Upper lobe of right lung (tissue), 1 donor: ENCODE results near the gene CD300LD. TPM values are rescaled to one million over a fixed set of nuclear protein-coding genes. Genes with fewer than 3 reads are reported as not detected.

Experiments
- ATAC-seq: fragments of 200-7000 bp; cut with Tn5 transposase; one replicate; pipeline ENCODE4 v1.9.1; 2020; ENCODE audit warnings: mild to moderate bottlenecking, moderate library complexity
- DNase-seq: peaks from one replicate; pipeline ENCODE4 v3.0.0-alpha.2; 2020
- H3K27ac ChIP-seq: fragments of 200-600 bp; one replicate; pipeline ENCODE4 v1.8.0; 2022
- H3K27me3 ChIP-seq: fragments of 200-600 bp; one replicate; pipeline ENCODE4 v1.8.0; 2022; ENCODE audit warnings: mild to moderate bottlenecking
- H3K36me3 ChIP-seq: fragments of 200-600 bp; one replicate; pipeline ENCODE4 v1.8.0; 2022
- H3K4me1 ChIP-seq: fragments of 200-600 bp; one replicate; pipeline ENCODE4 v1.8.0; 2022
- H3K4me3 ChIP-seq: fragments of 200-600 bp; one replicate; pipeline ENCODE4 v1.8.0; 2022; ENCODE audit warnings: mild to moderate bottlenecking
- H3K9me3 ChIP-seq: fragments of 200-600 bp; one replicate; pipeline ENCODE4 v1.8.0; 2022
- CTCF ChIP-seq: fragments of 200-600 bp; IDR thresholded peaks from one replicate; pipeline ENCODE4 v1.8.0; 2022; ENCODE audit warnings: antibody characterized with exemption
- intact Hi-C: fragments of 100-400 bp; cut with DNase I; formaldehyde crosslinking; loops from one replicate; pipeline ENCODE4 v1.11.0; 2022
- total RNA-seq: library from RNA; stranded (reverse); fragmentation: NEBNext Ultra II Directional; extraction: Animal tissue kit (Norgen Biotek cat#: 25700); gene quantifications from one replicate; pipeline ENCODE4 v1.2.1, GENCODE V29; 2021
- donor health status: DM: no; HTN: yes; CAD: no; lungs with severe emphysema.

CD300LD gene
- total RNA-seq, 1 donor from 2014 or later, result not detected

- H3K4me3 ChIP-seq, result peak within 1 kb of the TSS; percentile 33
Measured at GRCh38 chr17:74545843-74546230, 46.2 kb downstream of the CD300LD start, which contains the start of gene CD300C. TSS of gene CD300C (minus strand) at chr17:74546115. CDS start at chr17:74545782, 333 bp downstream.

GRCh38 chr17:74544991-74545842, 46.9 kb downstream of the CD300LD start:
- peak overlapping the region; percentile 33 for H3K4me3 ChIP-seq
- H3K36me3 ChIP-seq, result no peaks in the 10 kb centered on the region
- no peak for TF ChIP-seq CTCF
- peak overlapping the region; percentile 71 for H3K27ac ChIP-seq
- no peaks in the 10 kb centered on the region for H3K27me3 ChIP-seq
- ATAC-seq, result peak; percentile 46
- DNase-seq, result peak; percentile 66
- H3K4me1 ChIP-seq, result no peaks in the 10 kb centered on the region
- H3K9me3 ChIP-seq, result no peaks in the 10 kb centered on the region
- intact Hi-C loops, result no loop called here

More at GRCh38 chr17:74545843-74546230, 46.2 kb downstream of the CD300LD start, which contains the start of gene CD300C:
- peak; percentile 71 for DNase-seq
- H3K27me3 ChIP-seq, result no peaks in the 10 kb centered on the region
- peak; percentile 83 for ATAC-seq
- intact Hi-C loops, result no loop called here
- H3K36me3 ChIP-seq, result no peaks in the 10 kb centered on the region
- H3K27ac ChIP-seq, result peak within 1 kb of the TSS; percentile 71
- H3K9me3 ChIP-seq, result no peaks in the 10 kb centered on the region
- TF ChIP-seq CTCF, result no peak
- H3K4me1 ChIP-seq, result no peaks in the 10 kb centered on the region

- H3K4me3 ChIP-seq, result no peak overlapping the region
- ATAC-seq (no peak), DNase-seq (peak; percentile 51)
Measured at GRCh38 chr17:74543891-74544760, 48.0 kb downstream of the CD300LD start.

GRCh38 chr17:74543406-74543805, 48.7 kb downstream of the CD300LD start:
- intact Hi-C loops, result no loop called here

More at GRCh38 chr17:74543891-74544760, 48.0 kb downstream of the CD300LD start:
- Histone ChIP-seq H3K9me3 (no peaks in the 10 kb centered on the region), H3K27me3 (no peaks in the 10 kb centered on the region), H3K36me3 (no peaks in the 10 kb centered on the region), H3K27ac (no peak overlapping the region), H3K4me1 (no peaks in the 10 kb centered on the region)
- intact Hi-C loops, result no loop called here
- TF ChIP-seq CTCF, result no peak

More at GRCh38 chr17:74543406-74543805, 48.7 kb downstream of the CD300LD start:
- DNase-seq (no peak), ATAC-seq (no peak)
- H3K4me1 ChIP-seq, result no peaks in the 10 kb centered on the region
- TF ChIP-seq CTCF, result no peak
- H3K27ac ChIP-seq, result no peak overlapping the region
- H3K9me3 ChIP-seq, result no peaks in the 10 kb centered on the region
- no peaks in the 10 kb centered on the region for H3K27me3 ChIP-seq
- H3K4me3 ChIP-seq, result no peak overlapping the region
- H3K36me3 ChIP-seq, result no peaks in the 10 kb centered on the region
